ENCODE results near the gene MAN1B1.
A peak's percentile ranks its signal among the peaks of the same experiment; 100 is the strongest.
"Not testable (repeated sequence)": the region's sequence is repeated elsewhere in the genome, so short reads cannot be mapped to it uniquely, and the experiment has no call there.

Gene MAN1B1

DNA sequence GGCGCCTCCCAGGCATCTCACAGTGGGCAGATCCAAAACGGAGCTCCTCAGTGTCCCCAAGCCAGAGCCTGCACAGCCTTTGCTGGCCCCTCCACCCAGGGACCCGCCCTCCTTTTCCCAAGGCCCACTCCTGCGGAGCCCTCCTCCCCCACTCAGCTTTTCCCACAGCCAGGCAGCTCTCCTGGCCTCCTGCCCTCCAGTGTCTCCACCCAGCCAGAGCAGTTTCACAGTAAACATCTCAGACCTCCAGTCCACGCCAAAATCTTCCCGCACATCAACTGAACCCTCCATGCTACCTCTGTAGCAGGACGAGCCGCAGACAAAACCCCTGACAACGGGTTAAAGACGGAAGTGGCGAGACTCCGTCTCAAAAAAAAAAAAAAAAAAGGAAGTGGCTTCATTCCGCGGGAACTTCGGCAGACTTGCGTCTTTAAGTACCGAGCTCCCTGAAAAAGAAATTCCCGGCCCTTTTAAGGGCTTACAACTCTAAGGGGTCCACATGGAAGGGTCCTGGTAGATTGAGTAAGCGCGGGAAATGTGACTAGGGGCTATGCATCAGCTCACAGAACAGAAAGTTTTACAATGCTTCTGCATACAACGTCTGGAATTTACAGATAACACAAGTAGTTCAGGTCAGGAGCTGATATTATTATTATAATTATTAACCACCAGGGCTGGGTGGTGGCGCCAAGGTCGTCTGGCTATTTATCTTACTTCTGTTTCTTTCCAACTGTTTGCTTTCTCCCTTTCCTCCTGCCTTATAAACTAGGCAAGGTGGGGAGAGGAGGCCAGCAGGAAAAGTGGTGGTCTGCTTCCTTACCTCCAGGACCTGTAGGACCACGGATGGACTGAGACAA is 40.7 kb downstream of the MAN1B1 start:
- no peak for DNase-seq (ENCODE audit: low read depth in 2 of 2)

DNA sequence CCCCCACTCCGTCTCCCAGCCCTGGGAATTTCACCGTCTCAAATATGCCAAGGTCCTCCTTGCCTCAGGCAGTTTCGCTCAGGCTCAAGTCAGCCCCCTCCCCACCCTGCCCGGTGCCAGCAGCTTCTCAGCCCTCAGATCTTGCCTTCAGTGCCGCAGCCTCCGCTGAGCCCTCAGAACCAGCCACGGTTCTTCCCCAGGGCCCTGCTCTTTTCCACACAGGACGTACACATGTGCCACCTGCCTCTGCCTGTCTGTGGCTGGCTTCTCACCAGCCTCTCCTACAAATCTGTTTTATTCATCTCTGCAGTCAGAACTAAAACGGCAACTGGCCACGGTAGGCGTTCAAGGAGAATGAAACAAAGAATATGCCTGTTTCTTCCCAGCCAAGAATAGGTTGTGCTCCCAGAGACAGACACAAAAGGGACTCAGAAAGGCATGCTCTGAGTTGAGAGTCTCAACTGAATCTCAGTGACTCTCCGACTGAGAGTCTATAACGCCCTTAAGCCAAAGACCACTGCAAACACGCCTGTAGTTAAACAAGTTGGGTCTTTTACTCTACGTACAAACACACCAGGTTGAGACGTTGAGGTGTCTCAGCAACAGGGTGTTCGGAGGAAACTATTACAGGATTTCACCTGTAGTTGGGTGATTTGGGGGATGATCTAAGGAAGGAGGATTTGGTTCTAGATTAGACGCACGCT is 41.5 kb downstream of the MAN1B1 start:
- no peak for DNase-seq (ENCODE audit: low read depth in 2 of 2)

DNA sequence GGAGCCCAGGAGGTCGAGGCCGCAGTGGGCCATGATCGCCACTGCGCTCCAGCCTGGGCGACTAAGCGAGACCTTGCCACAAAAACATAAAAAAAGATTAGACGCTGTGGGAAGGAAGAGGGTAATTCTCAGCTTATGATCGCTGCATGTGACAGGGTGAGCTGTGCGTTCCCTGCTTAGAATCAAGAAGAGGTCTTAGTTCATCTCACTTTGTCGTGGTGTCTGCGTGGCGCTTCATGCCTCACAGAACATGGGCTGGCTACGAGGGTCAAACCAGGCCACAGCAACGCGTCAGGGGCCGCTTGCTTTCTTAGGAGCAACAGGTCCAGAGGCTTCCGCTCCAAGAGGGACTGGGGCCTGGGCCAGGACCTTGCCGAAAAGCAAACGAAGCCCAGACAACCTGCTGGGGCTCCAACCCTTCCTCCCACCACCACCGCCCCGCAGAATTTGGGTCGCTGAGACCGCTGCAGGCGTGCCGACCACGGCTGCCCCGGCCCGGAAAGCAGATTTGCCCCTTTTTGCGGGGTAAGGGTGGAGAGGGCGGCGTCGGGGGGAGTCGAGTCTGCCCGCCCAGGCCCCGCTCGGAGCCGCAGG is 42.2 kb downstream of the MAN1B1 start:
- no peak for DNase-seq (ENCODE audit: low read depth in 2 of 2)

DNA sequence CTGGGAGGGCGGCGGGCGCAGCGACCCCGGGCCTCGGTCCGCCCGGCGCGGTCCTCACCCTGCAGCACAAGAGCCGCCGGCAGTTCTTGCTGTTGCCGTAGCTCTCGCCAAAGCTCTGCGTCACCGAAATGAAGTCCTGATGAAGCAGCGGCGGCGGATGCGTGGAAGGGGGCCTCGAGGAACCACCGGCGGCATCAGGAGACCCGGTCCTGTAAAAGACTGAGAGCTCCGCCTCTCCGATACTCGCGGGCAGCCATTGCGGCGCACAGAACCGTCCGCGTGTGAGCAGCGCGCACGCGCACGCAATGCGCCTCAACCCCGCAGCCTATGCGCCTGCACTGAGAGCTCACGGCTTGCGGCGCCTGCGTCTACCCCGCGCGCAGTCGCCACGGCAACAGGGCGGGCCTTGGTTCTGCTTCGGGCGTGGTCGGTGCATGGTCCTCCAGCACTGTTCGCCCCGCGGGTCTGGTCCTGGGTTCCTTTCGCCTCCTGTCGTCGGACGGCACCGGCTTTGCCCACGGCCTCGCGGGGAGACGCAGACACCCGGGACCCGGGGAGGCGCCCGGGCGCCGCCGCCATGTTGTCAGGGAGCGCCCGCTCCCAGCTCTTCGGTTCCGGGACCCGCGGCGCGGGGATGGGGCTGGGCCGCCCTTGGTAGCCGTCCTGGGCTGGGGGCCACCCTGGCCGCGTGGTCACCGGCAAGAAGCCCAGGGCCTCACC is 42.8 kb downstream of the MAN1B1 start:
- DNase-seq (ENCODE audit: low read depth in 2 of 2) = peak; percentile 86 to 87

DNA sequence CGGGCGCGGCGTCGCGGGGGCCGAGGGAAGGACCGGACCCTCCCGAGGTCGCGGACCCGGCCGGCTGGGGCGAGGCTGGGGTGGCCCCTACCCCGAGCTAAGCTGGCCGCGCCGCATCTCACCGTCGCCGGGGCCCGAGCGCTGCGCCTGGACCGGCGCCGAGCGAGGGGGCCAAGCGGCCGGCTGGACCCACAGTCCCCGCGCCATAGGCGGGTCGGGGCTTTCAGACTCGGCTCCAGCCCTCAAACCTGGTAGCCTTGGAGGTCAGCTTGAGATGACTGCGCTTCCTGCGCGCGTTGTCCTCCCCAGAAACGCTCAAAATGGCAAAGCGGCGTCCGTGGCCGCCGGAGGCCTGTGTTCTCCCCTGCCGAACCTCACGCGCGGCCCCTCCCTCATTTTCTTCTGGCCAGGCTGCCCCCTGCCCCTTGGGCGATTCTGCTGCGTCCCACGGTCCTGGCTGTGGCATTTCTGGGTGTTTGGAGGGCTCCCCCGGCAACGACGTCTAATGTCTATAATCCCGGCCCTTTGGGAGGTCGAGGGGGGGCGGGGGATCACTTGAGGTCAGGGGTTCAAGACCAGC is 43.5 kb downstream of the MAN1B1 start:
- no peak for DNase-seq (ENCODE audit: low read depth in 2 of 2)

DNA sequence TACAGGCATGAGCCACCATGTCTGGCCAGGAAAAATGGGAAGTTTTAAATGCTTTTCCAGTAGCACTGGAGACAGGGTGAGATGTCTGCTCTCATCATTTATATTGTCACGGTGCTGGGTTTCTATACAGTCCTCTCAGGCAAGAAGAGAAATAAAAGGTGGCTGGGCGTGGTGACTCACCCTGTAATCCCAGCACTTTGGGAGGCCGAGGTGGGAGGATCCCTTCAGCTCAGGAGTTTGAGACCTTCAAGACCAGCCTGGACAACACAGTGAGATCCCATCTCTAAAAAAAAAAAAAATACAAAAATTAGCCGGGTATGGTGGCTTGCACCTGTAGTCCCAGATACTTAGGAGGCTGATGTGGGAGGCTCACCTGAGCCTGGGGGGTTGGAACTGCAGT is 47.4 kb downstream of the MAN1B1 start:
- no peak for DNase-seq (ENCODE audit: low read depth in 2 of 2)

DNA sequence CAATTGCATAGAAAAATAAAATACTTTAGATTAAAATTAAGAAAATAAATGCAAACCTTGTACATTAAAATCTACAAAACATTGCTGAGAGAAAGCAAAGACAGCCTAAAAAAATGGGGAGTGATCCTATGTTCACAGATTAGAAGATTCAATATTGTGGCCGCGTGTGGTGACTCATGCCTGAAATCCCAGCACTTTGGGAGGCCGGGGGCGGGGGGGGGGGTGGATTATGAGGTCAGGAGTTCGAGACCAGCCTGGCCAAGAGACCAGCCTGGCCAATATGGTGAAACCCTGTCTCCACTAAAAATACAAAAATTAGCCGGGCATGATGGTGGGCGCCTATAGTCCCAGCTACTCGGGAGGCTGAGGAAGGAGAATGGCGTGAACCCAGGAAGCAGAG is 48.4 kb downstream of the MAN1B1 start:
- DNase-seq (ENCODE audit: low read depth in 2 of 2) = not testable (repeated sequence)

DNA sequence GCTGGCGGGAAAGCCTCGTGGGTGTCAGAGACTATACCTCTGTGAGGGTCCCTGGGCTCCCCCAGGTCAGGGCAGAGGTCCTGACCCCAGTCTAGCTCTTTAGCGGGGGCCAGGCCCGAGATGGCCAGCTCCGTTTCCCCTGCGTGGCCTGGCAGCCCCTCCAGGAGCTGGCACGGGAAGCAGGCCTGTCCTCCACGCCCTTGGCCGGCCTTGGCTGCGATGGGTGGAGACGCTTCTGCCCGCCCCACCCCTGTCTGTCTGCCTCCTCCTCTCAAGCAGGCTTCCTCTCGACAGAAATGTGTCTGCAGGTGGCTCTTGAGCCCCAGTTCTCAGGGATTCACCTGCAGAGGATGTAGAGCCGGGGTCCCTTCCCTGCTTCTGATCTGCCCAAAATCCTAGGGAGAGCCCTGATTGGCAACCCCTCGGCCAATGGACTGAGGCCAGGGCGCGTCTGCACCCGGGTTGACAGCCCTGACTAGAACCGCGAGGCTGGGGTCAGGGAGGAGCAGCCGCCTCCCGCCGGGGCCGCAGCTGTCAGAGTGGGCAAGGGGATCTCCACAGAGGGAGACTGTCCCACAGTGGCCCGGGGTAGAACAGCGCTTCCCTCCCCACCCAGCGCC is 49.6 kb downstream of the MAN1B1 start:
- DNase-seq (ENCODE audit: low read depth in 2 of 2) = no peak

DNA sequence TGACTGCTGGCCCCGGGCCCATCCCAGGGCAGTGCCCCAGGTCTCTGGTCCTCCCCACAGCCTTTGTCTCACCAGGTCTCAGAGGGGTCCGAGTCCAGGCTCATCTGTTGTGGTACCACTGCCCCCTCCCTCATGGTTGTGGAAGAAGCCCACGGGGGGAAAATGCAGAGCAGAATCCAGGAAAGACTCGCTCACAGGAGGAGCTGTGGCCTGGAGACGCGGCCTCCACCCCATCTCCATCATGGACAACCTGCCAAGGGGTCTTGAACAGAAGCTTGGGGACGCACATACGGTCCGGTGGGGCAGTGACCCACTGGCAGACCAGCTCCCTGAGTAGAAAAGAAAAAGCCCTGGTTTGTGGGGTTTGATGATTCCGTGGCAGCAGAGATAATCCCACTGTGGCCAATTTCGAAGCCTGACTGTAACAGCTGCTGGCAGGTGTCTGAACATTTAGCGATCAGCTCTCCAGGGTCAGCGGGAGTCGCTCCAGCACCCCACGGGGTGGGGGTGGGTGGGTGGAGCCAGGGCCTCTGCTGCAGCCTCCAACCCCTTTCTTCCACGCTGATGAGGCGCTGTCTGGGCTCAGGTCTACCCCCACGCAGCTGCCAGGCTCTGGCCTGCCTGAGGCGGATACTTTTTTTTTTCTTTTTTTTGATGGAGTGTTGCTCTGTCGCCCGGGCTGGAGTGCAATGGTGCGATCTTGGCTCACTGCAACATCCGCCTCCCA is 50.3 kb downstream of the MAN1B1 start:
- no peak for DNase-seq (ENCODE audit: low read depth in 2 of 2)

DNA sequence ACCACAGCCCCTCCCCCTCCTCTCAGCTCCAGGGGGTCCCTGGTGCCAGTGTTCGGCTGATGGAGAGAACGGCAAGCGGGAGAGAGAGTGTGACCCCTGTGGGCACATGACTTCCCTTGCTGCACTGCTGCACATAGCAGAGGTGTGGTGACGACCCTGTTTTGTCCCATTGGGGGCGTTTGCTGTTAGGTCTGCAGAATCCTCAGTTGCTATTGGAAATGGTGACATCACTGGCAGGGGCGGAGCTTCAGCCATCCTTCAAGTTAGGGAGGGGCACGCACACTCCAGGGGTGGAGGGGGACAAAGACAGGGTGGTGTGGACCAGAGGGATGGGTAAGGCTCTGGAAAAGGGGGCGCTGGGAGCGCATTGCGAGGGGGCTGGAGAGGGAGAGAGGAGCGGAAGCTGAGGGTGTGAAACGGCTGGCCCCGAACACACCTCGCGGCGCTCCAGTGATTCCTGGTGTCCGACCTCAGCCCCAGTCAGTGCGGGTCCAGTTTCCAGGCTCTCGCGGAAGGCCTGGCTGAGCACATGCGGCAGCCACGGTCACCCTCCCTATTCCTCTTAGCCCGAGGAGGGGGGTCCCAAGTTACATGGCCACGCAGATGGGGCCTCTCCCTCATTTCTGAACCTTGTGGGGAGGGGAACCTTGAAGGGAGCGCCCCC is 51.4 kb downstream of the MAN1B1 start:
- DNase-seq (ENCODE audit: low read depth in 2 of 2) = no peak

DNA sequence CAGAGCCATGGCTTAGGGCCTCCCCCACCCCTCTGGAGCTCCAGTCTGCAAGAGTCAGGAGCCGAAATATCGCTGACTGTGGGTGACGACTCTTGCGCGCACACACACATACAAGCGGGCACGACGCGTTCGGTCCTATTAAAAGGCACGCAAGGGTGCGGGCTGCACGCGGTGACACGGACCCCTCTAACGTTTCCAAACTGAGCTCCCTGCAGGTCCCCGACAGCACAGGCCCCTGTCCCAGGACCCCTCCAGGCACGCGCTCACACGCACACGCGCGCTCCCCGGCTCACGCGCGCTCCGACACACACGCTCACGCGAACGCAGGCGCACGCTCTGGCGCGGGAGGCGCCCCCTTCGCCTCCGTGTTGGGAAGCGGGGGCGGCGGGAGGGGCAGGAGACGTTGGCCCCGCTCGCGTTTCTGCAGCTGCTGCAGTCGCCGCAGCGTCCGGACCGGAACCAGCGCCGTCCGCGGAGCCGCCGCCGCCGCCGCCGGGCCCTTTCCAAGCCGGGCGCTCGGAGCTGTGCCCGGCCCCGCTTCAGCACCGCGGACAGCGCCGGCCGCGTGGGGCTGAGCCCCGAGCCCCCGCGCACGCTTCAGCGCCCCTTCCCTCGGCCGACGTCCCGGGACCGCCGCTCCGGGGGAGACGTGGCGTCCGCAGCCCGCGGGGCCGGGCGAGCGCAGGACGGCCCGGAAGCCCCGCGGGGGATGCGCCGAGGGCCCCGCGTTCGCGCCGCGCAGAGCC is 52.1 kb downstream of the MAN1B1 start, which contains the start of gene GRIN1:
TSS of gene GRIN1 (plus strand) at position 433 of the 746 bp plus-strand sequence. CDS start 333 bp downstream, outside the sequence.
- DNase-seq (ENCODE audit: low read depth in 2 of 2) = no peak

DNA sequence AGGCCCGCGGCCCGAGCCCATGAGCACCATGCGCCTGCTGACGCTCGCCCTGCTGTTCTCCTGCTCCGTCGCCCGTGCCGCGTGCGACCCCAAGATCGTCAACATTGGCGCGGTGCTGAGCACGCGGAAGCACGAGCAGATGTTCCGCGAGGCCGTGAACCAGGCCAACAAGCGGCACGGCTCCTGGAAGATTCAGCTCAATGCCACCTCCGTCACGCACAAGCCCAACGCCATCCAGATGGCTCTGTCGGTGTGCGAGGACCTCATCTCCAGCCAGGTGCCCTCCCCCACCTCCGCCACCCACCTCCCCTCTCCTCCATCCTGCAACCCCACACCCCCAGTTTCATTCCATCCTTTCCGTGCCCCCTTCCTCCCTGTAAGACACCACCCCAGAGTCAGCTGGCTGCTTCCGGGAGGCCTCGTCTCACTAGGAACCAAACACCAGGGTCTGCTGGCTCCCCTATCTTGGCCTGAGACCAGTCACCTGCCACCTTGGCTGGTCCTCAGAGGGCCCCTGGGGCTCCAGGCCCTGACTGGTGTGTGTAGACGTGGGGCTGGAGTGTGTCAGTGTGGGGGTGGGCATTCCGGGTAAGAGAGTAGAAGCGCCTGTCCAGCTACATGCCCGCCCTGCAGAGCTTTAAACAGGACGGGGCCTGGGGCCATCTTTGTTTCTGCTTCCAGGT is 52.8 kb downstream of the MAN1B1 start:
- DNase-seq (ENCODE audit: low read depth in 2 of 2) = no peak

DNA sequence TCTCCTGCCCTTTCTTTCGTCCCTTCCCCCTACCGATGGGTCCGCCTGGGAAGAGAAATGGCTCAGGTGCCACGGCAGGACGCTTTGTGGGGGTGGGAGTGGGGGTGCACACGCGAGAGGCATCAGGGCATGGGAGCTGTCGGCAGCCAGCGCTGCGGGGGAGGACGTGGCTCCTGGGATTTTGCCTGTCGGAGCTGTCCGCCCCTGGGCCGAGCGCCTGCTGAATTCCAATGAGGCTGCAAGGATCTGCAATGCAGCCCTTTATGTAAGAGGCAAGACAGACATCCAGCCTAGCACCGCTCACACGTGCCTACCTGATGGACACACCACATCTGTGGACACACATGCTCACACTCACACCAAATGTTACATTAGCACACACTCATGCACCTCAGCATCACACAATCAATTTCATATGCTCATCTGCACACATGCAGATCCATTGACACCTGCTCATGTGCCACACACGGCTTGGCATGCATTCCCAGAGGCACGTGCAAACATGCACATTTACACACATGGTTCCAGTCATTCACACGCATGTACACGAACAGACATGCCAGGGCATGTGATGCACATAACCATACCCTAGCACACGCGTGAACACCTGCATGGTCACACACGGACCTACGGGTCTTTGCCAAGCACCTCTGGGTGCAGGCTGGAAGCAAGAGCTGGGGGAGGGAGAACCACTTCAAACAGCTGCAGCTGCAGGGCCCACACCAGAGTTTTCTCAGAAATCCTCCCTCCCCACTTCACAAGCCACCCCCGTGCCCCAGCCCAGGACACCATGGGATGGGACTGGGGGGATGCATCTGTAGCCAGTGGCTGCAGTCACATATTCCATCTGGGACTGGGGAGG is 53.6 kb downstream of the MAN1B1 start:
- DNase-seq (ENCODE audit: low read depth in 2 of 2) = no peak

DNA sequence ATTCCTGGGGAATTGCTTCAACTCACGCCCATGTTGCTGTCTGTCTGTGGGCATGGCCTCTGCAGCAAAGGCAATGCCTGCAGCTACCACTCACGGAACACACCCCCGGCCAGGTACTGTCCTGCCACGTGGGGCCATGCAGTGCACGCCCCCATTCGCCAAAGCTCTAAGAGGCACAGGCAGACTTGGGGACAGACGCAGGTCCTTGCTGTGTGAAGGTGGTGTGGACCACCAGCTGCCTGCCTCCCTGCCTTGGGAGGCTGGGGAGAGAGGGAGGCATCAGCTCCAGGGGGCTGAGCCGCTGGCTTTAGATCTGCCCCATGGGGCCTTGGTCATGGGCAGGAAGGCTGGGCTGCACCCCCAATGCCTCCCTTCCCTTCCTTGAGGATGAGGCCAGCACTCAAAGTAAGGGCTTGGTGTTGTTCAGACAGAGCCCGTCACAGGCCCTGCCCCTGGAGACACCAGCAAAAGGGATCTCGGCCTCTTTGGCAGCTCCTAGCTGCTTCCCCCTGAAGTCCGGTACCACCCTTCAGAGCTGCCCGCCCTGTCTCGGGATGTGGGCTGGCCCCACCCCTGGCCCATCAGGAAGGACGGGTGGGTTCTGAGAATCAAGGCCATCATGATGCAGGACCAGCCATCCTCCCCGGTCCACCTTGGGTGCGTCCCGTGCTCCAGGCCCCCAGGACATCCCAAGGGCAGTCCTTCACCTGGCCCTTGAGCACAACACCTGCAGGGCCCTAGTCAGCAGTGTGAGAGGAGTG is 54.4 kb downstream of the MAN1B1 start:
- no peak for DNase-seq (ENCODE audit: low read depth in 2 of 2)

DNA sequence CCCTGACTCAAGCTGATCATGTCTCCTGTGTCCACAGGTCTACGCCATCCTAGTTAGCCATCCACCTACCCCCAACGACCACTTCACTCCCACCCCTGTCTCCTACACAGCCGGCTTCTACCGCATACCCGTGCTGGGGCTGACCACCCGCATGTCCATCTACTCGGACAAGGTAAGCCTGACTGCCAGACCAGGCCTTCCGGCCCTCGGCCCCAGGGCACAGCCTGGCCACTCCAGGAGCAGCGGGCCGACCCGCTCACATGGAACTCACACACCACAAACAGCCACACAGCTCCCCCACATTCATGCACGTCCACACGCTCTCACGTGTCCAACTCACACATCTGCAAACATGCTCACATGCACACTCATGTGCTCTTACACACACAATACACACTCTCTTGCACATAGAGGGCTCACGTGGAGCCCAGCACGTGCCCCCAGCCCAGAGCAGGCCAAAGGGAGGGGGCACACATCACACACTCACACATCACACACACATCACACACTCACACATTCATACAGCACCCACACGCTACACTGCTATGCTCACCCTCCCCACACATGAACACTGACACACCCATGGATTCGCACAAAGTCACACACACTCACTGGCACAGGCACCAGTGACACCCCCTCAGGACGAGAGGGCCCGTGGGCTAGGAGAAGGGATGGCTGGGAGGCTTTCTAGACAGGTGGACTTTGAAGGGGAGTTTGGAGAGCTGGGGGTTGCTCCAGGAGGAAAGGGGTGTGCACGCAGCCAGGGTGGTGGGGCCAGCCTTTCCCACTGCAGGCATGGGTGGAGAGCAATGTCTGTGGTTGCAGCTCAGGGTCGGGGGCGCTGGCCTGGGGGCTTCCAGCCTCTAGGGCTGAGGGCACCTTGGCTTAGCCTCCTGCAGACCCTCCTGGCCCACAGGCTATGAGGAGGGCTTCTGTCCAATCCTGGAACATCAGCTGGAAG is 55.5 kb downstream of the MAN1B1 start:
- DNase-seq (ENCODE audit: low read depth in 2 of 2) = no peak

DNA sequence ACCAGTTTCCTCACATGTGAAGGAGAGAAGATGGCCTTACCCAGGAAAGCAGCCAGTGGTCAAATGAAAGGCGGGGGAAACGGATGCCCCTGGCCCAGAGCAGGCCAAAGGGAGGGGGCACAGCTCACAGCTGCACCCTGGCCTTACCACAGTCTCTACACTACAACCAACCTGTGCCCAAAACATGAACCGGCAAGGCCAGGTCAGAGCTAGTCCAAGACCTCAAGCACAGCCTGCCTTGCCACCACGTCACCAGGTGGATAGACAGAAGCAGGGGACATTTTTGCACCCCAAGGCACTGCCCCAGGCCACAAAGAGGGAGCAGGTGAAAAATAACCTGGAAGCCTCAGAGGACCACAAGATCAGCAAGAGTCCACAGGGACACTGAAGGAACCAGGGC is 56.7 kb downstream of the MAN1B1 start:
- no peak for DNase-seq (ENCODE audit: low read depth in 2 of 2)
